K562 (cell line): ENCODE measurements around the gene ANXA7. TPM values are rescaled to one million over a fixed set of nuclear protein-coding genes. Genes with fewer than 3 reads are reported as not detected.

ENCODE experiments used
- BRD4 ChIP-seq: fragments of 200-600 bp; sonication (generic); IDR thresholded peaks from 2 replicates; pipeline ENCODE4 v1.6.1; 2017; ENCODE audit warnings: inconsistent platforms
- CHD1 ChIP-seq: fragments of 200-600 bp; sonication (generic); IDR thresholded peaks from one replicate; pipeline ENCODE4 v1.6.1; 2012; ENCODE audit warnings: mild to moderate bottlenecking, moderate library complexity, low read length, inconsistent platforms
- DDX20 ChIP-seq: fragments of 450-650 bp; IDR thresholded peaks from 2 replicates; pipeline ENCODE4 v1.6.1; 2016; ENCODE audit warnings: missing genetic modification characterization, low read depth, mild to moderate bottlenecking, missing compliant biosample characterization, moderate library complexity
- FIP1L1 ChIP-seq: fragments of 200-400 bp; formaldehyde crosslinking; IDR thresholded peaks from 2 replicates; pipeline ENCODE4 v1.6.1; 2018; ENCODE audit warnings: mild to moderate bottlenecking, low read depth, low read length; ENCODE audit not compliant: poor library complexity, severe bottlenecking
- GATAD2A ChIP-seq: fragments of 450-650 bp; IDR thresholded peaks from 2 replicates; pipeline ENCODE4 v1.6.1; 2017
- HMGXB4 ChIP-seq: sonication (generic); formaldehyde crosslinking; IDR thresholded peaks from 2 replicates; pipeline ENCODE4 v1.8.1; 2023; ENCODE audit warnings: mild to moderate bottlenecking, missing genetic modification reagents
- JUND ChIP-seq, 2 experiments: IDR thresholded peaks; 2 replicates in 1 of 2; 3 replicates in 1 of 2; pipeline ENCODE4 v1.6.1; 2011; ENCODE audit warnings: borderline replicate concordance in 2 of 2, low read depth in 2 of 2, low read length in 2 of 2, improper control_type of control experiment in 1 of 2, missing biosample characterization in 1 of 2, missing genetic modification characterization in 1 of 2, missing genetic modification reagents in 1 of 2
- MEF2A ChIP-seq: IDR thresholded peaks from 2 replicates; pipeline ENCODE4 v1.6.1; 2011; ENCODE audit warnings: low read depth, mild to moderate bottlenecking, low read length, moderate library complexity; ENCODE audit not compliant: control insufficient read depth
- PPARD ChIP-seq: fragments of 250-450 bp; sonication (Bioruptor Pico); IDR thresholded peaks from 2 replicates; pipeline ENCODE4 v1.8.0; 2022; ENCODE audit warnings: inconsistent platforms, mild to moderate bottlenecking, moderate library complexity
- SIN3B ChIP-seq: fragments of 450-650 bp; IDR thresholded peaks from 2 replicates; pipeline ENCODE4 v1.6.1; 2017; ENCODE audit warnings: low read depth, mild to moderate bottlenecking, moderate library complexity
- STAT5B ChIP-seq: fragments of 250-450 bp; sonication (Bioruptor Pico); IDR thresholded peaks from 2 replicates; pipeline ENCODE4 v1.8.0; 2021; ENCODE audit warnings: mild to moderate bottlenecking, inconsistent platforms
- TBP ChIP-seq: optimal IDR thresholded peaks from 2 replicates; pipeline ENCODE3; 2011; ENCODE audit warnings: low read depth, low read length, improper control_type of control experiment
- TEAD1 ChIP-seq, 2 experiments: fragments of 450-650 bp in 1 of 2; sonication (generic) in 1 of 2; formaldehyde crosslinking; IDR thresholded peaks; 2 replicates each; pipeline versions ENCODE4 v1.4.0 to v1.8.0; 2020 to 2022; ENCODE audit warnings: mild to moderate bottlenecking in 2 of 2, missing genetic modification reagents in 1 of 2
- U2AF1 ChIP-seq: fragments of 200-400 bp; formaldehyde crosslinking; optimal IDR thresholded peaks from 2 replicates; pipeline ENCODE3; 2017; ENCODE audit warnings: mild to moderate bottlenecking, low read depth, low read length, moderate library complexity
- ZNF133 ChIP-seq: fragments of 250-450 bp; sonication (Bioruptor Pico); IDR thresholded peaks from 2 replicates; pipeline ENCODE4 v1.4.0; 2020; ENCODE audit warnings: mild to moderate bottlenecking
- ZNF398 ChIP-seq: fragments of 250-450 bp; sonication (Bioruptor Pico); IDR thresholded peaks from 2 replicates; pipeline ENCODE4 v1.8.0; 2021; ENCODE audit warnings: moderate library complexity, mild to moderate bottlenecking, inconsistent platforms
- ZNF764 ChIP-seq: fragments of 250-450 bp; sonication (Bioruptor Pico); IDR thresholded peaks from 2 replicates; pipeline ENCODE4 v1.4.0; 2020; ENCODE audit warnings: low read depth, mild to moderate bottlenecking, moderate library complexity
- ZSCAN32 ChIP-seq: fragments of 450-650 bp; formaldehyde crosslinking; IDR thresholded peaks from 2 replicates; pipeline ENCODE4 v1.4.0; 2020; ENCODE audit warnings: mild to moderate bottlenecking, moderate library complexity
- polyA plus RNA-seq, 8 experiments: library from polyadenylated mRNA; depleted of rRNA in 4 of 8; stranded (reverse) in 5 of 8; unstranded in 3 of 8; fragments of >200 nt; fragmentation: Nextera tagmentation in 2 of 8; fragmentation: Illumina TruSeq in 1 of 8; extraction: Ambion mirVana in 2 of 8; extraction: Trizol in 1 of 8; gene quantifications; 2 replicates each; pipeline versions ENCODE4 v1.2.1 to v1.2.3, GENCODE V29; 2011 to 2014; ENCODE audit warnings: inconsistent platforms in 1 of 8, missing spikeins in 1 of 8
- total RNA-seq, 7 experiments: library from RNA; depleted of rRNA in 6 of 7; stranded (reverse); fragments of >200 nt in 6 of 7; fragmentation: Illumina TruSeq in 2 of 7; extraction: Trizol in 2 of 7; gene quantifications; 2 replicates each; pipeline versions ENCODE4 v1.2.1 to v1.2.3, GENCODE V29; 2011 to 2021; ENCODE audit warnings: low replicate concordance in 1 of 7
- TF ChIP-seq, protein P1 (sequence below): fragments of 250-450 bp; sonication (Bioruptor Pico); IDR thresholded peaks from 2 replicates; pipeline ENCODE4 v1.5.0; 2022; ENCODE audit warnings: mild to moderate bottlenecking
- TF ChIP-seq, protein P2 (sequence below): fragments of 450-650 bp; formaldehyde crosslinking; IDR thresholded peaks from 2 replicates; pipeline ENCODE4 v1.4.0; 2020; ENCODE audit warnings: mild to moderate bottlenecking, moderate library complexity

ANXA7 gene
- total and polyA plus RNA-seq, 9 of the 15 experiments (the other 6 are each of a cell fraction or from before 2014, with no cell fraction given): 81.6 to 157 (median 122) TPM

GRCh38 chr10:73456187-73456890 lies 42.5 kb upstream of the ANXA7 start (continued):
- TF ChIP-seq, protein P1, sequence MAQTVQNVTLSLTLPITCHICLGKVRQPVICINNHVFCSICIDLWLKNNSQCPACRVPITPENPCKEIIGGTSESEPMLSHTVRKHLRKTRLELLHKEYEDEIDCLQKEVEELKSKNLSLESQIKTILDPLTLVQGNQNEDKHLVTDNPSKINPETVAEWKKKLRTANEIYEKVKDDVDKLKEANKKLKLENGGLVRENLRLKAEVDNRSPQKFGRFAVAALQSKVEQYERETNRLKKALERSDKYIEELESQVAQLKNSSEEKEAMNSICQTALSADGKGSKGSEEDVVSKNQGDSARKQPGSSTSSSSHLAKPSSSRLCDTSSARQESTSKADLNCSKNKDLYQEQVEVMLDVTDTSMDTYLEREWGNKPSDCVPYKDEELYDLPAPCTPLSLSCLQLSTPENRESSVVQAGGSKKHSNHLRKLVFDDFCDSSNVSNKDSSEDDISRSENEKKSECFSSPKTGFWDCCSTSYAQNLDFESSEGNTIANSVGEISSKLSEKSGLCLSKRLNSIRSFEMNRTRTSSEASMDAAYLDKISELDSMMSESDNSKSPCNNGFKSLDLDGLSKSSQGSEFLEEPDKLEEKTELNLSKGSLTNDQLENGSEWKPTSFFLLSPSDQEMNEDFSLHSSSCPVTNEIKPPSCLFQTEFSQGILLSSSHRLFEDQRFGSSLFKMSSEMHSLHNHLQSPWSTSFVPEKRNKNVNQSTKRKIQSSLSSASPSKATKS (CRISPR knock-in tag): no peak
- TF ChIP-seq HMGXB4 (no peak), TBP (no peak), DDX20 (no peak), GATAD2A (no peak), BRD4 (0 out of 2 replicates have a peak, but pooled peaks have one; percentile 70), ZNF133 (CRISPR knock-in tag) (no peak), MEF2A (peak; percentile 68), ZSCAN32 (CRISPR knock-in tag) (no peak), FIP1L1 (no peak), TEAD1 (CRISPR knock-in tag; IDR thresholded peaks at IDR 0.05) (peak; percentile 41 to 89; a peak in 3 of 4 replicates), U2AF1 (no peak), STAT5B (CRISPR knock-in tag) (no peak), ZNF764 (CRISPR knock-in tag) (no peak), CHD1 (no peak), ZNF398 (CRISPR knock-in tag) (no peak), JUND (IDR thresholded peaks at IDR 0.05; ENCODE audit: borderline replicate concordance, low read depth, low read length) (peak; percentile 91), JUND (tag; IDR thresholded peaks at IDR 0.05; ENCODE audit: borderline replicate concordance, low read depth, low read length) (peak; percentile 79; the same call in 2 of the 3 replicates), SIN3B (0 out of 2 replicates have a peak, but pooled peaks have one; percentile 14), PPARD (CRISPR knock-in tag) (no peak)
- TF ChIP-seq, protein P2, sequence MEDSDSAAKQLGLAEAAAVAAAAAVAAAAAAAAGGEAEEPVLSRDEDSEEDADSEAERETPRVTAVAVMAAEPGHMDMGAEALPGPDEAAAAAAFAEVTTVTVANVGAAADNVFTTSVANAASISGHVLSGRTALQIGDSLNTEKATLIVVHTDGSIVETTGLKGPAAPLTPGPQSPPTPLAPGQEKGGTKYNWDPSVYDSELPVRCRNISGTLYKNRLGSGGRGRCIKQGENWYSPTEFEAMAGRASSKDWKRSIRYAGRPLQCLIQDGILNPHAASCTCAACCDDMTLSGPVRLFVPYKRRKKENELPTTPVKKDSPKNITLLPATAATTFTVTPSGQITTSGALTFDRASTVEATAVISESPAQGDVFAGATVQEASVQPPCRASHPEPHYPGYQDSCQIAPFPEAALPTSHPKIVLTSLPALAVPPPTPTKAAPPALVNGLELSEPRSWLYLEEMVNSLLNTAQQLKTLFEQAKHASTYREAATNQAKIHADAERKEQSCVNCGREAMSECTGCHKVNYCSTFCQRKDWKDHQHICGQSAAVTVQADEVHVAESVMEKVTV (CRISPR knock-in tag): no peak
